NCI-H1417 treated with DMSO at 0.1 percent for 48 hours (cell line): Measurements from ENCODE around the gene LRPPRC.

Experiments used
- DNase-seq: peaks from one replicate; lab custom pipeline; 2025; lab: John Stamatoyannopoulos, UW

The LRPPRC gene

GRCh38 chr2:43854671-43855070 is 141.1 kb downstream of the LRPPRC start:
- no peak for DNase-seq

GRCh38 chr2:43853141-43854081 is 142.4 kb downstream of the LRPPRC start:
- no peak for DNase-seq

- no peak for DNase-seq
Observed at GRCh38 chr2:43852196-43852730, 143.5 kb downstream of the LRPPRC start.

- no peak for DNase-seq
Observed at GRCh38 chr2:43851011-43851980, 144.5 kb downstream of the LRPPRC start.

- no peak for DNase-seq
Observed at GRCh38 chr2:43848214-43848613, 147.6 kb downstream of the LRPPRC start.

- DNase-seq, result no peak
Observed at GRCh38 chr2:43846140-43846793, 149.5 kb downstream of the LRPPRC start.

GRCh38 chr2:43845181-43845580 is 150.6 kb downstream of the LRPPRC start:
- no peak for DNase-seq

GRCh38 chr2:43842866-43843226 is 152.9 kb downstream of the LRPPRC start:
- no peak for DNase-seq

- no peak for DNase-seq
Observed at GRCh38 chr2:43841949-43842865, 153.6 kb downstream of the LRPPRC start.

- DNase-seq, result no peak
Observed at GRCh38 chr2:43840965-43841364, 154.8 kb downstream of the LRPPRC start.

- no peak for DNase-seq
Observed at GRCh38 chr2:43839776-43840564, 155.8 kb downstream of the LRPPRC start.

- no peak for DNase-seq
Observed at GRCh38 chr2:43838560-43839267, 157.1 kb downstream of the LRPPRC start, which contains the start of the genes ABCG5 and ABCG8. Gene ABCG5, minus strand, starts transcription at chr2:43838839. Its CDS starts 160 bp downstream, at chr2:43838679. Gene ABCG8, plus strand, starts transcription at chr2:43838971. Its CDS starts 83 bp downstream, at chr2:43839054.

GRCh38 chr2:43837831-43838559 is 157.8 kb downstream of the LRPPRC start:
- no peak for DNase-seq

GRCh38 chr2:43837033-43837432 is 158.8 kb downstream of the LRPPRC start:
- DNase-seq, result no peak
